IMR-90 (cell line): ENCODE data around the gene MPPED1. TPM values are rescaled to one million over a fixed set of nuclear protein-coding genes. Genes with fewer than 3 reads are reported as not detected.

Experiments
- ATAC-seq: fragments of 200-7000 bp; cut with Tn5 transposase; 2 replicates; pipeline ENCODE4 v1.9.1; 2020; ENCODE audit warnings: low read depth, mild to moderate bottlenecking, moderate library complexity
- BruUV-seq: library from RNA; stranded (reverse); fragments of 400-500 nt; replicated peaks from 2 replicates; lab custom pipeline; 2021; lab: Mats Ljungman, UMichigan
- CTCF ChIA-PET: fragments of 300-600 bp; formaldehyde crosslinking; extraction: SDS; loops from one replicate; lab custom pipeline; 2021; ENCODE audit warnings: antibody characterized with exemption; lab: Yijun Ruan, JAX
- POLR2A ChIA-PET: fragments of 300-600 bp; sonication (Branson Sonifier 250); formaldehyde crosslinking; loops from one replicate; lab custom pipeline; 2022; ENCODE audit warnings: antibody characterized with exemption; ENCODE audit not compliant: unreplicated experiment; lab: Charles Lee
- DNase-seq: peaks from one replicate; pipeline ENCODE4 v3.0.0; 2013
- H2AFZ ChIP-seq: replicated peaks from 2 replicates; pipeline ENCODE3; 2013; ENCODE audit warnings: low read length, mild to moderate bottlenecking; ENCODE audit not compliant: poor library complexity
- H2AK5ac ChIP-seq: 2 replicates; pipeline ENCODE4 v1.6.1; 2013; ENCODE audit warnings: low read depth, low read length, inconsistent platforms
- H2AK9ac ChIP-seq: replicated peaks from 2 replicates; pipeline ENCODE3; 2013; ENCODE audit warnings: mild to moderate bottlenecking, low read depth, low read length, moderate library complexity; ENCODE audit not compliant: poor library complexity
- H2BK120ac ChIP-seq: 2 replicates; pipeline ENCODE4 v1.6.1; 2013; ENCODE audit warnings: low read depth, low read length, inconsistent platforms
- H2BK15ac ChIP-seq: 3 replicates; pipeline ENCODE4 v1.6.1; 2013; ENCODE audit warnings: low read depth, low read length, inconsistent platforms
- H2BK20ac ChIP-seq: 2 replicates; pipeline ENCODE4 v1.6.1; 2013; ENCODE audit warnings: low read depth, mild to moderate bottlenecking, inconsistent platforms, low read length, moderate library complexity
- H2BK5ac ChIP-seq: 2 replicates; pipeline ENCODE4 v1.6.1; 2013; ENCODE audit warnings: mild to moderate bottlenecking, low read depth, low read length, inconsistent platforms; ENCODE audit not compliant: poor library complexity, severe bottlenecking
- H3K14ac ChIP-seq: replicated peaks from 2 replicates; pipeline ENCODE4 v1.6.1; 2013; ENCODE audit warnings: low read depth, low read length, inconsistent platforms
- H3K18ac ChIP-seq: 2 replicates; pipeline ENCODE4 v1.6.1; 2013; ENCODE audit warnings: low read depth, low read length, control low read depth
- H3K23ac ChIP-seq: 2 replicates; pipeline ENCODE4 v1.6.1; 2013; ENCODE audit warnings: low read depth, low read length, inconsistent platforms
- H3K27ac ChIP-seq: 2 replicates; pipeline ENCODE4 v1.5.1; 2013; ENCODE audit warnings: mild to moderate bottlenecking, control low read depth, low read length; ENCODE audit not compliant: insufficient read depth
- H3K27me3 ChIP-seq: 2 replicates; pipeline ENCODE4 v1.6.1; 2013; ENCODE audit warnings: low read length; ENCODE audit not compliant: control insufficient read depth, insufficient read depth
- H3K36me3 ChIP-seq: 2 replicates; pipeline ENCODE4 v1.6.1; 2013; ENCODE audit warnings: low read length, mixed read lengths; ENCODE audit not compliant: control insufficient read depth, insufficient read depth
- H3K4ac ChIP-seq: 2 replicates; pipeline ENCODE4 v1.6.1; 2013; ENCODE audit warnings: low read depth, low read length, inconsistent platforms
- H3K4me1 ChIP-seq: 2 replicates; pipeline ENCODE4 v1.6.1; 2013; ENCODE audit warnings: low read length, mixed read lengths; ENCODE audit not compliant: control insufficient read depth, insufficient read depth
- H3K4me2 ChIP-seq: 2 replicates; pipeline ENCODE4 v1.6.1; 2013; ENCODE audit warnings: low read depth, mild to moderate bottlenecking, control low read depth, low read length, moderate library complexity
- H3K4me3 ChIP-seq: 2 replicates; pipeline ENCODE4 v1.5.1; 2013; ENCODE audit warnings: low read depth, mild to moderate bottlenecking, control low read depth, low read length, moderate library complexity; ENCODE audit not compliant: insufficient read depth
- H3K56ac ChIP-seq: 2 replicates; pipeline ENCODE4 v1.6.1; 2013; ENCODE audit warnings: low read length, inconsistent platforms; ENCODE audit not compliant: insufficient read depth; ENCODE audit errors: extremely low read depth
- H3K79me1 ChIP-seq, 2 experiments: 2 replicates each; pipeline ENCODE4 v1.6.1; 2013; ENCODE audit warnings: low read length in 2 of 2, inconsistent platforms in 1 of 2, low read depth in 1 of 2
- H3K9ac ChIP-seq: 2 replicates; pipeline ENCODE4 v1.6.1; 2013; ENCODE audit warnings: low read depth, low read length, control low read depth
- H3K9me1 ChIP-seq: 2 replicates; pipeline ENCODE4 v1.6.1; 2013; ENCODE audit warnings: low read length, inconsistent platforms; ENCODE audit not compliant: insufficient read depth
- H3K9me3 ChIP-seq: 2 replicates; pipeline ENCODE4 v1.6.1; 2013; ENCODE audit warnings: low read length; ENCODE audit not compliant: control insufficient read depth, insufficient read depth
- H4K20me1 ChIP-seq: 2 replicates; pipeline ENCODE4 v1.6.1; 2013; ENCODE audit warnings: low read length, inconsistent platforms; ENCODE audit not compliant: insufficient read depth
- H4K5ac ChIP-seq: 2 replicates; pipeline ENCODE4 v1.6.1; 2013; ENCODE audit warnings: mild to moderate bottlenecking, low read depth, low read length, control low read depth
- H4K8ac ChIP-seq, 2 experiments: 2 replicates each; pipeline ENCODE4 v1.6.1; 2013; ENCODE audit warnings: low read depth in 2 of 2, low read length in 2 of 2, control low read depth in 1 of 2, inconsistent platforms in 1 of 2
- H4K91ac ChIP-seq: 2 replicates; pipeline ENCODE4 v1.6.1; 2013; ENCODE audit warnings: low read depth, low read length, inconsistent platforms; ENCODE audit not compliant: insufficient read depth
- CEBPB ChIP-seq: IDR thresholded peaks from 2 replicates; pipeline ENCODE4 v1.6.1; 2012; ENCODE audit warnings: low read depth, low read length, improper control_type of control experiment
- WGBS, 2 experiments: methylation state at CpG; one replicate each; pipeline versions ENCODE4 v1.1.5 to v1.1.7; 2013; ENCODE audit warnings: missing lambda C conversion rate in 2 of 2; ENCODE audit not compliant: insufficient read length in 1 of 2; ENCODE audit errors: extremely low coverage in 2 of 2; 5-methylcytosine and 5-hydroxymethylcytosine counted together
- dilution Hi-C: fragments of 300-500 bp; cut with HindIII; formaldehyde crosslinking; loops from one replicate; pipeline ENCODE4 v1.14.3; 2018; ENCODE audit warnings: low sequenced_read_pairs; ENCODE audit not compliant: unreplicated experiment
- in situ Hi-C: fragments of 300-500 bp; cut with MboI; formaldehyde crosslinking; loops from 3 replicates; pipeline ENCODE4 v1.14.3; 2019; ENCODE audit warnings: low sequenced_read_pairs, inconsistent platforms, mixed read lengths
- intact Hi-C: fragments of 100-400 bp; cut with micrococcal nuclease; formaldehyde crosslinking; loops from 2 replicates; pipeline ENCODE4 v1.10.0; 2022
- polyA plus RNA-seq, 3 experiments: library from polyadenylated mRNA; depleted of rRNA; stranded (reverse); fragments of >200 nt; gene quantifications; 2 replicates each; pipeline ENCODE4 v1.2.3, GENCODE V29; 2012; ENCODE audit warnings: low replicate concordance in 1 of 3
- total RNA-seq: library from RNA; depleted of rRNA; stranded (reverse); fragments of >200 nt; gene quantifications from 2 replicates; pipeline ENCODE4 v1.2.3, GENCODE V29; 2012

MPPED1 gene
- total and polyA plus RNA-seq, 2 of the 4 experiments (the other 2 are of a cell fraction) = not detected

GRCh38 chr22:43515411-43515810 is 103.6 kb downstream of the MPPED1 start:
- ChIA-PET POLR2A (no interaction called here), CTCF (no interaction called here)

More at GRCh38 chr22:43515411-43515810, 103.6 kb downstream of the MPPED1 start:
- Histone ChIP-seq H4K91ac (no peak overlapping the region), H3K9ac (no peak overlapping the region), H3K36me3 (no peaks in the 10 kb centered on the region), H3K9me3 (peaks cover 10% of the 10 kb centered on the region), H3K23ac (no peak overlapping the region), H2BK120ac (no peak overlapping the region), H4K8ac (no peak overlapping the region), H3K4ac (no peak overlapping the region), H3K4me3 (no peak overlapping the region), H3K27me3 (no peaks in the 10 kb centered on the region), H3K4me2 (no peak overlapping the region), H2BK15ac (no peak overlapping the region), H2BK5ac (no peak overlapping the region), H2AK9ac (no peak overlapping the region), H3K27ac (no peak overlapping the region), H2BK20ac (no peak overlapping the region), H3K14ac (no peak overlapping the region), H2AFZ (no peak overlapping the region), H3K18ac (no peak overlapping the region), H3K79me1 (no peaks in the 10 kb centered on the region), H4K20me1 (no peaks in the 10 kb centered on the region), H3K9me1 (no peaks in the 10 kb centered on the region), H3K56ac (no peak overlapping the region), H3K4me1 (no peaks in the 10 kb centered on the region), H2AK5ac (no peak overlapping the region), H4K5ac (no peak overlapping the region)
- in situ Hi-C loops = no loop called here
- no peak for TF ChIP-seq CEBPB
- BruUV-seq = no TSS peak
- DNase-seq = no peak
- intact Hi-C loops = no loop called here
- dilution Hi-C loops = no loop called here
- no peak for ATAC-seq
- WGBS, 2 experiments = no CpG with 5 or more reads among the region's 8 CpGs
